DND-41 (cell line): ENCODE results near the gene ZNF398.

ENCODE experiments used
- ATAC-seq: fragments of 200-7000 bp; cut with Tn5 transposase; 3 replicates; pipeline ENCODE4 v1.9.1; 2021; ENCODE audit warnings: low read depth; ENCODE audit not compliant: insufficient read depth
- DNase-seq: peaks from one replicate; pipeline ENCODE4 v3.0.0-alpha.2; 2020
- H2AFZ ChIP-seq: 2 replicates; pipeline ENCODE4 v1.6.0; 2012; ENCODE audit warnings: low read depth, low read length
- H3K27ac ChIP-seq: 2 replicates; pipeline ENCODE4 v1.5.1; 2012; ENCODE audit warnings: low read length, inconsistent platforms
- H3K27me3 ChIP-seq: fragments of 200-600 bp; sonication (generic); 2 replicates; pipeline ENCODE4 v1.6.0; 2012; ENCODE audit warnings: low read length, mild to moderate bottlenecking, inconsistent platforms; ENCODE audit not compliant: insufficient read depth, poor library complexity
- H3K36me3 ChIP-seq: 2 replicates; pipeline ENCODE4 v1.5.1; 2012; ENCODE audit warnings: low read length, inconsistent platforms; ENCODE audit not compliant: insufficient read depth
- H3K4me1 ChIP-seq: 2 replicates; pipeline ENCODE4 v1.5.1; 2012; ENCODE audit warnings: mild to moderate bottlenecking, low read length; ENCODE audit not compliant: insufficient read depth
- H3K4me2 ChIP-seq: 2 replicates; pipeline ENCODE4 v1.6.0; 2012; ENCODE audit warnings: mild to moderate bottlenecking, moderate library complexity, low read length, inconsistent platforms; ENCODE audit not compliant: insufficient read depth
- H3K4me3 ChIP-seq, 2 experiments: fragments of 200-600 bp in 1 of 2; shearing (Covaris generic) in 1 of 2; 2 replicates each; pipeline ENCODE4 v1.5.1; 2012 to 2016; ENCODE audit warnings: inconsistent platforms in 2 of 2, low read length in 2 of 2, mild to moderate bottlenecking in 2 of 2, low read depth in 1 of 2, moderate library complexity in 1 of 2
- H3K79me2 ChIP-seq: 2 replicates; pipeline ENCODE4 v1.6.0; 2012; ENCODE audit warnings: low read length, inconsistent platforms; ENCODE audit not compliant: insufficient read depth
- H3K9ac ChIP-seq: 2 replicates; pipeline ENCODE4 v1.6.0; 2012; ENCODE audit warnings: low read depth, mild to moderate bottlenecking, inconsistent platforms, low read length, moderate library complexity
- H3K9me3 ChIP-seq: 2 replicates; pipeline ENCODE4 v1.5.1; 2012; ENCODE audit warnings: low read length, moderate library complexity, mild to moderate bottlenecking, inconsistent platforms; ENCODE audit not compliant: insufficient read depth, severe bottlenecking
- H4K20me1 ChIP-seq: 2 replicates; pipeline ENCODE4 v1.6.0; 2012; ENCODE audit warnings: low read length; ENCODE audit not compliant: insufficient read depth
- CTCF ChIP-seq: IDR thresholded peaks from 2 replicates; pipeline ENCODE4 v1.5.1; 2012; ENCODE audit warnings: borderline replicate concordance, low read length, moderate library complexity, mild to moderate bottlenecking; ENCODE audit not compliant: poor library complexity, severe bottlenecking; ENCODE audit errors: extremely low read depth
- EZH2 ChIP-seq: IDR thresholded peaks from 3 replicates; pipeline ENCODE4 v1.6.1; 2012; ENCODE audit warnings: borderline replicate concordance, low read depth, mild to moderate bottlenecking, moderate library complexity, low read length, inconsistent platforms; ENCODE audit not compliant: severe bottlenecking

ZNF398 gene

GRCh38 chr7:149194799-149195179 is 47.5 kb downstream of the ZNF398 start:
- ATAC-seq = no peak
- Histone ChIP-seq H3K27me3 (no peaks in the 10 kb centered on the region), H3K79me2 (peaks cover 47% of the 10 kb centered on the region), H3K4me1 (peaks cover 33% of the 10 kb centered on the region), H2AFZ (peak overlapping the region; percentile 96), H4K20me1 (peaks cover 20% of the 10 kb centered on the region), H3K9ac (peak overlapping the region; percentile 82), H3K4me2 (peak overlapping the region; percentile 81), H3K9me3 (no peaks in the 10 kb centered on the region), H3K4me3 (peak overlapping the region; percentile 63 to 98), H3K27ac (peak overlapping the region; percentile 94; the same call in 1 of the 2 replicates), H3K36me3 (peaks cover 23% of the 10 kb centered on the region)
- TF ChIP-seq EZH2 (no peak), CTCF (no peak)
- no peak for DNase-seq

DNA sequence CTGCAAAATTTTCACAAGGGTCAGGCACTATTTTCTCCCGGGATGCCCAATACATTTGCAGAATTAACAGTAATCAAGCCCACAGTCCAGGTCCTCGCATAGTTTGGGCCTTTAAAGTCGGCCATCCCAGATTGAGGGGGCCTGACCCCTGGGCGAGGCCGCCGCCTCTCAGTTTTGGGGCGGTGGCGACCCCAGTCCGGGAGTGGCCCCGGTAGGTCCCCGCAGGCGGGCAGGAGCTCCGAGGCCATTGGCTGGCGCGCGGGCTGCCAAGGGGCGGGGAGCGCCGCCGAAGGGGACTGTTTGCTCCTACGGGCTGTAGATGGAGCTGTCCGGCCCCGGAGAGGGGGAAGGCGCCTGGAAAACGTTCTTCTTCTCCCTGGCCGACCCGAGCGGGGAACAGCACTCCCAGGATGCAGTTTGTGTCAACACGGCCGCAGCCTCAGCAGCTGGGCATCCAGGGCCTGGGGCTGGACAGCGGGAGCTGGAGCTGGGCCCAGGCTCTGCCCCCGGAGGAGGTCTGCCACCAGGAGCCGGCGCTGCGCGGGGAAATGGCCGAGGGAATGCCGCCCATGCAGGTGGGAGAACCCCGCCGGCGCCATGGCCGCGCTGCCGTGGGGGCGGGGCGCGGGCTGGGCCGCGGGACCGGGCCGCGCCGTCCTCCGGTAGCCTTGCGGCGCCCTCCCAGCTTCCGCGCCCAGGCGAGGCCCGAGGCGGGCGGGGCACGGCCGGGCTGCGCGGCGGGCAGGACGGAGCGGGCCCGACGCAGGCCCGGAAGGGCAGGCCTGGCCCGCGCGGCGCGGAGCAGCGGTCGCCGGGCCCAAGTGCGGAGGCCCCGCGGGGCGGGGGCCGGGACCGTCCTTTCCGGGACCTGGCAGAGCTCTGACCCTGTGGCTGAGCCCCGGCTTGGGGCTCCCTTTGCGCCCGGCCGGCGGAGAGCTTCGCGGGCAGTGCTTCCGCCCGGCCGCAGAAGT is 48.2 kb downstream of the ZNF398 start, which contains the start of gene ZNF282:
ZNF282 (plus strand) TSS at position 367 of the 971 bp plus-strand sequence; CDS start at position 411, 44 bp downstream.
- DNase-seq = peak; percentile 84
- Histone ChIP-seq H3K4me2 (peak within 1 kb of the TSS; percentile 81), H3K36me3 (peaks cover 29% of the 10 kb centered on the region), H3K4me3 (peak within 1 kb of the TSS; percentile 75 to 98), H4K20me1 (peaks cover 20% of the 10 kb centered on the region), H2AFZ (peak within 1 kb of the TSS; percentile 96), H3K4me1 (peaks cover 33% of the 10 kb centered on the region), H3K9ac (peak within 1 kb of the TSS; percentile 82), H3K79me2 (peaks cover 53% of the 10 kb centered on the region), H3K27ac (peak within 1 kb of the TSS; percentile 94), H3K9me3 (no peaks in the 10 kb centered on the region), H3K27me3 (no peaks in the 10 kb centered on the region)
- peak; percentile 76 for TF ChIP-seq CTCF
- TF ChIP-seq EZH2 = no peak
- peak; percentile 93 for ATAC-seq

GRCh38 chr7:149196151-149196704 is 49.0 kb downstream of the ZNF398 start:
- TF ChIP-seq CTCF (peak; percentile 6), EZH2 (no peak)
- ATAC-seq (peak; percentile 53), DNase-seq (peak; percentile 42)
- Histone ChIP-seq H3K79me2 (peaks cover 56% of the 10 kb centered on the region), H2AFZ (peak overlapping the region; percentile 96), H3K9me3 (no peaks in the 10 kb centered on the region), H3K4me2 (peak overlapping the region; percentile 81), H3K4me3 (peak overlapping the region; percentile 75 to 98), H3K4me1 (peaks cover 33% of the 10 kb centered on the region), H3K27me3 (no peaks in the 10 kb centered on the region), H3K27ac (peak overlapping the region; percentile 94), H4K20me1 (peaks cover 23% of the 10 kb centered on the region), H3K36me3 (peaks cover 37% of the 10 kb centered on the region), H3K9ac (peak overlapping the region; percentile 82)
